A549 (cell line): ENCODE measurements around the gene SAMMSON. TPM values are rescaled to one million over a fixed set of nuclear protein-coding genes. Genes with fewer than 3 reads are reported as not detected.

ENCODE experiments used
- ATAC-seq, 2 experiments: fragments of 200-7000 bp in 1 of 2; fragments of >200 bp in 1 of 2; cut with Nextera tagmentation in 1 of 2; cut with Tn5 transposase in 1 of 2; 3 replicates each; pipeline versions ENCODE4 v1.8.0 to v1.9.1; 2018 to 2020; ENCODE audit warnings: mild to moderate bottlenecking in 1 of 2, moderate library complexity in 1 of 2
- CTCF ChIA-PET: fragments of 300-600 bp; sonication (Branson Sonifier 250); formaldehyde crosslinking; extraction: SDS; loops from one replicate; lab custom pipeline; 2021; ENCODE audit warnings: antibody characterized with exemption, inconsistent platforms; lab: Yijun Ruan, JAX
- POLR2A ChIA-PET: fragments of 350-600 bp; formaldehyde crosslinking; extraction: SDS; loops from one replicate; lab custom pipeline; 2021; ENCODE audit warnings: antibody characterized with exemption, inconsistent platforms; lab: Yijun Ruan, JAX
- DNase-seq, 2 experiments: peaks; one replicate each; pipeline versions ENCODE4 v3.0.0 to v3.0.0-alpha.2; 2011 to 2016; ENCODE audit warnings: low read depth in 1 of 2, low spot score in 1 of 2
- FAIRE-seq: peaks from 2 replicates; lab custom pipeline; 2011; peaks lifted over from hg19 to GRCh38; lab: Jason Lieb, UNC
- H3K27ac ChIP-seq, 2 experiments: fragments of >200 bp; sonication (Bioruptor Twin); formaldehyde crosslinking; 3 replicates each; pipeline ENCODE4 v1.5.1; 2016 to 2017
- H3K4me1 ChIP-seq: fragments of >200 bp; sonication (Bioruptor Twin); formaldehyde crosslinking; 3 replicates; pipeline ENCODE4 v1.6.1; 2016
- H3K4me2 ChIP-seq: fragments of >200 bp; sonication (Bioruptor Twin); formaldehyde crosslinking; 3 replicates; pipeline ENCODE4 v1.6.1; 2016
- H3K4me3 ChIP-seq: fragments of >200 bp; sonication (Bioruptor Twin); formaldehyde crosslinking; 3 replicates; pipeline ENCODE4 v1.5.1; 2016
- H3K9me3 ChIP-seq: fragments of >200 bp; sonication (Bioruptor Twin); formaldehyde crosslinking; 3 replicates; pipeline ENCODE4 v1.6.1; 2016
- CHD2 ChIP-seq: fragments of 150-350 bp; IDR thresholded peaks from 2 replicates; pipeline ENCODE4 v1.6.1; 2014; ENCODE audit warnings: low read length; ENCODE audit not compliant: partially characterized antibody
- CTCF ChIP-seq: fragments of >200 bp; sonication (Bioruptor Twin); formaldehyde crosslinking; IDR thresholded peaks from 3 replicates; pipeline ENCODE4 v1.5.1; 2016
- EHF ChIP-seq: fragments of 250-450 bp; sonication (Bioruptor Pico); IDR thresholded peaks from 2 replicates; pipeline ENCODE4 v1.5.0; 2020; ENCODE audit warnings: mild to moderate bottlenecking
- FOXS1 ChIP-seq: fragments of 250-450 bp; sonication (Bioruptor Pico); IDR thresholded peaks from 2 replicates; pipeline ENCODE4 v1.5.0; 2020; ENCODE audit warnings: mild to moderate bottlenecking, moderate library complexity
- GATA3 ChIP-seq: IDR thresholded peaks from 2 replicates; pipeline ENCODE4 v1.6.1; 2012; ENCODE audit warnings: borderline replicate concordance
- HES2 ChIP-seq: fragments of >200 bp; sonication (Bioruptor Twin); formaldehyde crosslinking; IDR thresholded peaks from 2 replicates; pipeline ENCODE4 v1.6.1; 2016
- HEYL ChIP-seq: fragments of 250-450 bp; sonication (Bioruptor Pico); IDR thresholded peaks from 2 replicates; pipeline ENCODE4 v1.8.0; 2021; ENCODE audit warnings: mild to moderate bottlenecking, moderate library complexity
- HOXB13 ChIP-seq: fragments of 250-450 bp; sonication (Bioruptor Pico); IDR thresholded peaks from 2 replicates; pipeline ENCODE4 v1.5.0; 2020; ENCODE audit warnings: low read depth, mild to moderate bottlenecking, moderate library complexity
- KDM5A ChIP-seq: fragments of 200-600 bp; sonication (generic); IDR thresholded peaks from 2 replicates; pipeline ENCODE4 v1.6.1; 2016; ENCODE audit warnings: antibody characterized with exemption, mild to moderate bottlenecking
- MAZ ChIP-seq: fragments of 150-350 bp; IDR thresholded peaks from 2 replicates; pipeline ENCODE4 v1.6.1; 2014; ENCODE audit warnings: antibody characterized with exemption, low read depth, low read length, borderline replicate concordance
- MYC ChIP-seq: IDR thresholded peaks from 2 replicates; pipeline ENCODE4 v1.6.1; 2012; ENCODE audit warnings: mild to moderate bottlenecking, inconsistent platforms, low read length, improper control_type of control experiment, borderline replicate concordance
- POLR2A ChIP-seq: IDR thresholded peaks from 2 replicates; pipeline ENCODE4 v1.6.1; 2012; ENCODE audit warnings: mild to moderate bottlenecking, low read length
- POLR2AphosphoS2 ChIP-seq: conservative IDR thresholded peaks from 2 replicates; pipeline ENCODE4 v1.6.1; 2012; ENCODE audit warnings: low read length, improper control_type of control experiment, inconsistent platforms
- RARB ChIP-seq: fragments of 250-450 bp; sonication (Bioruptor Pico); IDR thresholded peaks from 2 replicates; pipeline ENCODE4 v1.8.0; 2021; ENCODE audit warnings: mild to moderate bottlenecking, moderate library complexity
- SMC3 ChIP-seq: fragments of >200 bp; sonication (Bioruptor Twin); formaldehyde crosslinking; IDR thresholded peaks from 3 replicates; pipeline ENCODE4 v1.6.1; 2018; ENCODE audit warnings: inconsistent platforms
- ZNF302 ChIP-seq: fragments of 250-450 bp; sonication (Bioruptor Pico); IDR thresholded peaks from 2 replicates; pipeline ENCODE4 v1.9.0; 2021; ENCODE audit warnings: inconsistent platforms, mild to moderate bottlenecking, moderate library complexity
- WGBS: methylation state at CpG from one replicate; pipeline ENCODE4 v1.1.6; 2017; ENCODE audit errors: missing lambda C conversion rate; 5-methylcytosine and 5-hydroxymethylcytosine counted together
- polyA plus RNA-seq, 4 experiments: library from polyadenylated mRNA; depleted of rRNA in 3 of 4; stranded (reverse); fragments of >200 nt; fragmentation: RNase III in 1 of 4; extraction: RNeasy Plus Mini Kit Qiagen cat#74134 plus additional on column Dnase treatment in 1 of 4; gene quantifications; 2 replicates in 3 of 4; 3 replicates in 1 of 4; pipeline ENCODE4 v1.2.3, GENCODE V29; 2011 to 2017
- TF ChIP-seq, protein P1 (sequence below): fragments of 150-350 bp; IDR thresholded peaks from 2 replicates; pipeline ENCODE4 v1.6.1; 2014; ENCODE audit warnings: low read depth, mild to moderate bottlenecking, low read length
- TF ChIP-seq, protein P2 (sequence below): IDR thresholded peaks from 2 replicates; pipeline ENCODE4 v1.6.1; 2012
- TF ChIP-seq, protein P3 (sequence below): fragments of 450-650 bp; IDR thresholded peaks from 2 replicates; pipeline ENCODE4 v1.6.1; 2014; ENCODE audit warnings: antibody characterized with exemption

The SAMMSON gene
- polyA plus RNA-seq, 2 of the 4 experiments (the other 2 are of a cell fraction) = not detected

DNA sequence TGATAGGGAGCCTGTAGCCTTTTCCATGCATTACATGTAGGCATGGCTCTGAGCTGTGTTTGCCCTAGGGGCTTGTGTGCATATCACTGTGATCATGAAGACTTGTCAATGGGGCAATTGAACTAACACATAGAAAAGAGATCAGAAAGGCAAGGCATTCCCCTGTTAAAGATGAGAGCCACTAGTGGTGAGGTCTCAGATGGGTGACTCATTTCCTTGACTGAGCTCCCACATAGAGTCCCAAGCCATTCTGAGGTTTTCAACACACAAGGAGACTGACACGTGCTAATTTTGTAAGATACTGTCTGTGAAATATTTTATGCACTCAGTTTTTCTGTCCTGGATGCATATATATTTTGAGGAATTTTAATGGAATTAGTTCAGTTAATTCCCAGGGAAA, 53.8 kb downstream of the SAMMSON start:
- ChIA-PET CTCF (interaction anchor here (0.6 kb wide), 1 partner anchor 1029 kb away, joined by 3 read pairs; no protein-coding TSS in a partner anchor), POLR2A (no interaction called here)
- FAIRE-seq (no peak), ATAC-seq (0 out of 6 replicates have a peak, but pooled peaks of 1 of the 2 experiments have one; percentile 39), DNase-seq (no peak)
- Histone ChIP-seq H3K9me3 (no peaks in the 10 kb centered on the region), H3K4me1 (no peaks in the 10 kb centered on the region), H3K27ac (no peak overlapping the region), H3K4me2 (no peak overlapping the region), H3K4me3 (no peak overlapping the region)
- WGBS = 4% methylated on average over 1 of the region's 1 CpG
- TF ChIP-seq EHF (no peak), HES2 (no peak), SMC3 (no peak), KDM5A (no peak), GATA3 (no peak), POLR2A (no peak), ZNF302 (no peak), RARB (CRISPR knock-in tag) (no peak), FOXS1 (no peak)
- TF ChIP-seq, protein P1, sequence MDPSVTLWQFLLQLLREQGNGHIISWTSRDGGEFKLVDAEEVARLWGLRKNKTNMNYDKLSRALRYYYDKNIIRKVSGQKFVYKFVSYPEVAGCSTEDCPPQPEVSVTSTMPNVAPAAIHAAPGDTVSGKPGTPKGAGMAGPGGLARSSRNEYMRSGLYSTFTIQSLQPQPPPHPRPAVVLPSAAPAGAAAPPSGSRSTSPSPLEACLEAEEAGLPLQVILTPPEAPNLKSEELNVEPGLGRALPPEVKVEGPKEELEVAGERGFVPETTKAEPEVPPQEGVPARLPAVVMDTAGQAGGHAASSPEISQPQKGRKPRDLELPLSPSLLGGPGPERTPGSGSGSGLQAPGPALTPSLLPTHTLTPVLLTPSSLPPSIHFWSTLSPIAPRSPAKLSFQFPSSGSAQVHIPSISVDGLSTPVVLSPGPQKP = no peak

DNA sequence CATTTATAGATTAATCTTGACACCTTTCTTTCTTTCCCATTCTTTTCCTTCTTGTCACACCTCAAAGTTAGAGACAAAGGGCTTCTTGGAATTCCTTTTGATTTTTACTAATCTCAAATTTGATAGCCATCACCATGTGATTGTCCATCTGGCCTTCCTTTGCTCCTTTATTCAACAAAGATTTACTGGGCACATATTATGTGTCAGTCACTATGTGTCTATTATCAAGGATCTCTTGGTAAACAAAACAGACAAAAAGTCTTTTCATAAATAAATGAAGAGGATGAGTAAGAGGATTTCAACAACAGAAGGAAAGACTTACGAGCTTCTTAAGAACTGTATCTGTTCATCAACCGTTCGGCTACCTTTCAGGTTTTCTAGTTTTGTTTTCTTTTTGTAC, 56.5 kb downstream of the SAMMSON start:
- CTCF ChIA-PET = interaction anchor here (1.2 to 2.6 kb wide), 2 partner anchors 8 to 13 kb away, joined by 3 to 11 read pairs; no protein-coding TSS in a partner anchor
- 79% methylated on average over 3 of the region's 3 CpGs for WGBS
- POLR2A ChIA-PET = no interaction called here
- no peak for FAIRE-seq
- Histone ChIP-seq H3K4me2 (no peak overlapping the region), H3K4me1 (no peaks in the 10 kb centered on the region)
- TF ChIP-seq GATA3 (no peak), POLR2AphosphoS2 (no peak), MYC (no peak), EHF (no peak)
- TF ChIP-seq, all 56 proteins: peak for 0
- H3K4me3 ChIP-seq = no peak overlapping the region
- DNase-seq (no peak), ATAC-seq (no peak)
- no peak overlapping the region for H3K27ac ChIP-seq
- no peaks in the 10 kb centered on the region for H3K9me3 ChIP-seq

- Histone ChIP-seq H3K9me3 (no peaks in the 10 kb centered on the region), H3K4me1 (no peaks in the 10 kb centered on the region), H3K4me3 (no peak overlapping the region), H3K4me2 (no peak overlapping the region), H3K27ac (no peak overlapping the region)
- TF ChIP-seq, protein P2, sequence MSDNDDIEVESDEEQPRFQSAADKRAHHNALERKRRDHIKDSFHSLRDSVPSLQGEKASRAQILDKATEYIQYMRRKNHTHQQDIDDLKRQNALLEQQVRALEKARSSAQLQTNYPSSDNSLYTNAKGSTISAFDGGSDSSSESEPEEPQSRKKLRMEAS = no peak
- TF ChIP-seq HOXB13 (CRISPR knock-in tag) (no peak), MAZ (no peak), KDM5A (no peak), HEYL (CRISPR knock-in tag) (no peak), ZNF302 (no peak), FOXS1 (no peak), CHD2 (no peak), CTCF (no peak)
- TF ChIP-seq, protein P3, sequence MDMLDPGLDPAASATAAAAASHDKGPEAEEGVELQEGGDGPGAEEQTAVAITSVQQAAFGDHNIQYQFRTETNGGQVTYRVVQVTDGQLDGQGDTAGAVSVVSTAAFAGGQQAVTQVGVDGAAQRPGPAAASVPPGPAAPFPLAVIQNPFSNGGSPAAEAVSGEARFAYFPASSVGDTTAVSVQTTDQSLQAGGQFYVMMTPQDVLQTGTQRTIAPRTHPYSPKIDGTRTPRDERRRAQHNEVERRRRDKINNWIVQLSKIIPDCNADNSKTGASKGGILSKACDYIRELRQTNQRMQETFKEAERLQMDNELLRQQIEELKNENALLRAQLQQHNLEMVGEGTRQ = no peak
- FAIRE-seq = no peak
- CTCF ChIA-PET = no interaction called here
- POLR2A ChIA-PET = no interaction called here
- 26% methylated on average over 1 of the region's 1 CpG for WGBS
- no peak for DNase-seq
- ATAC-seq = no peak
Measured at GRCh38 chr3:70057426-70057825, 57.9 kb downstream of the SAMMSON start.
